RWPE1 (cell line): ENCODE data around the gene SLC6A3.

Experiments
- CTCF ChIA-PET: fragments of 350-600 bp; sonication (Branson Sonifier 250); formaldehyde crosslinking; extraction: SDS; loops from one replicate; lab custom pipeline; 2021; lab: Yijun Ruan, JAX
- POLR2A ChIA-PET: fragments of 400-600 bp; formaldehyde crosslinking; extraction: SDS; loops from one replicate; lab custom pipeline; 2020; ENCODE audit warnings: antibody characterized with exemption; ENCODE audit not compliant: low non-redundant PET; lab: Yijun Ruan, JAX
- DNase-seq: peaks from one replicate; pipeline ENCODE4 v3.0.0; 2012; ENCODE audit warnings: low spot score
- H3K27ac ChIP-seq: fragments of 450-650 bp; 2 replicates; pipeline ENCODE4 v1.5.1; 2017
- TF ChIP-seq, protein P1 (sequence below): fragments of 450-650 bp; conservative IDR thresholded peaks from 2 replicates; pipeline ENCODE4 v1.5.1; 2017; ENCODE audit warnings: low read depth, mild to moderate bottlenecking

The SLC6A3 gene

DNA sequence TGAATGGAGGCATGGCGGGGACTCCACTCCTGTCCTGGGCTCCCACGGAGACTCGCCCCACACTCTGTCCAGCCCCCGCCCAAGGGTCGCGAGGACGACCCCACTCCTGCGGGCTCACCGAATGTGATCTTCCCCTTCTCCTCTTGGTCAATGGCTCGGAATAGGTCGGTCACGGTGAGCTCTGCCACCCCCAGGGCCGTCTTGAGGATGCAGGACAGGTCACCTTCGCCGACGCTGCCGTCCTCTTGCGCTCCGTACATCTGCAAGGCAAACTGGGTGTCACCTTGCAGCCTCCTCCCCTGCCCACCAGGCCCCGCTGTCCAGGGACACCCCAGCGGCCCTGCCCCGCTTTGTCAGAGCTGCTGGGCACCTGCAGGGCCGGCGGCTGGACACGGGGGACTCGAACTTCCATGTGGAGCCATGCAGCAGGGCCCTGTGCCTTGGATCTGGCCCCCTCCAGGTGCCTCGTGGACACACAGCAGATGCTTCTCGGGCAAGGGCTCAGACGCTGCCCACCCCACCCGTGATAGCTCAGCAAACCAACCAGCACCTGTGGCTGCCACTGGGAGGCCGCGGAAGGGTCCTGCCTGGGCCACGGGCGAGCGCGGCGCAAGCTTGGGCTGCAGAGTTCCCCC lies 21.5 kb upstream of the SLC6A3 start:
- no peak for DNase-seq
- 0 out of 2 replicates have a peak overlapping the region, but pooled peaks have one; percentile 3 for H3K27ac ChIP-seq
- TF ChIP-seq, protein P1, sequence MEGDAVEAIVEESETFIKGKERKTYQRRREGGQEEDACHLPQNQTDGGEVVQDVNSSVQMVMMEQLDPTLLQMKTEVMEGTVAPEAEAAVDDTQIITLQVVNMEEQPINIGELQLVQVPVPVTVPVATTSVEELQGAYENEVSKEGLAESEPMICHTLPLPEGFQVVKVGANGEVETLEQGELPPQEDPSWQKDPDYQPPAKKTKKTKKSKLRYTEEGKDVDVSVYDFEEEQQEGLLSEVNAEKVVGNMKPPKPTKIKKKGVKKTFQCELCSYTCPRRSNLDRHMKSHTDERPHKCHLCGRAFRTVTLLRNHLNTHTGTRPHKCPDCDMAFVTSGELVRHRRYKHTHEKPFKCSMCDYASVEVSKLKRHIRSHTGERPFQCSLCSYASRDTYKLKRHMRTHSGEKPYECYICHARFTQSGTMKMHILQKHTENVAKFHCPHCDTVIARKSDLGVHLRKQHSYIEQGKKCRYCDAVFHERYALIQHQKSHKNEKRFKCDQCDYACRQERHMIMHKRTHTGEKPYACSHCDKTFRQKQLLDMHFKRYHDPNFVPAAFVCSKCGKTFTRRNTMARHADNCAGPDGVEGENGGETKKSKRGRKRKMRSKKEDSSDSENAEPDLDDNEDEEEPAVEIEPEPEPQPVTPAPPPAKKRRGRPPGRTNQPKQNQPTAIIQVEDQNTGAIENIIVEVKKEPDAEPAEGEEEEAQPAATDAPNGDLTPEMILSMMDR, result no peak
- ChIA-PET CTCF (no interaction called here), POLR2A (no interaction called here)

DNA sequence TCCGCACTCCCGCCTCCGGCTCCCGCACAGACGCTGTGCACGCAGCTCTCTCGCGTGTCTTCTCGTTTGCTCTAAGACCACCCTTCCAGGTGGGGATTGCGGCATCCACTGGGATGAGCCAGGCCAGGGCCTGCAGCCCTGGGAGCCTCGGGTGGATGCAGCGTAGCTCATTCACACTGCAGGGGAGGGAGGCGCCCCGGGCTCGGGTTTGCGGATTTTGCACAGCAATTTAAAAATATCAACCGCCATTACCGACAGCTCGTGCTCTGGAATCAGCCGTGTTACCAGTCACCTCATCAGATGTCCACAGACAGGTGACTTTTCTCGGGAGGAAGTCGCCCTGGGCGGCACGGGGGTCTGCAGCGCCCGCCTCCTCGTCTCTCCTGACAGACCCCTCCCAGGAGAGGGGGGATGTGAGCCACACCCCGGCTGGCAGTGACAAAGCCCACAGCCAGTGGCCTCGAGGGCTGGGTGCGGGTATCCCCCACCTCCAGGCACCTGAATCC lies 20.8 kb upstream of the SLC6A3 start:
- CTCF ChIA-PET, result no interaction called here
- POLR2A ChIA-PET, result no interaction called here
- TF ChIP-seq, protein P1, result no peak
- 0 out of 2 replicates have a peak overlapping the region, but pooled peaks have one; percentile 3 for H3K27ac ChIP-seq
- no peak for DNase-seq

DNA sequence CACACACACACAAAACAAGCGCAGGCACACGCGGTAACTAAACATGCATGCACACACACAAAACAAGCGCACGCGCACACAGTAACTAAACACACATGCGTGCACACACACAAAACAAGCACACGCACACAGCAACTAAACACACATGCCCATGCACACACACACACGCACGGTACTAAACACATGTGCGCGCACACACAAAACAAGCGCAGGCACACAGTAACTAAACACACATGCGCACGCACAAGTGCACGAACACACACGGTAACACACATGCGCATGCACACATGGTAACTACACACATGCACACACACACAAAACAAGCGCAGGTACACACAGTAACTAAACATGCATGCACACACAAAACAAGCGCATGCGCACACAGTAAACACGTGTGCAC lies 19.9 kb upstream of the SLC6A3 start:
- DNase-seq, result no peak
- H3K27ac ChIP-seq, result no peak overlapping the region
- ChIA-PET POLR2A (no interaction called here), CTCF (no interaction called here)
- TF ChIP-seq, protein P1, result no peak

- peak overlapping the region; percentile 7; the same call in 1 of the 2 replicates for H3K27ac ChIP-seq
- ChIA-PET CTCF (no interaction called here), POLR2A (no interaction called here)
- TF ChIP-seq, protein P1, result no peak
- no peak for DNase-seq
Measured at GRCh38 chr5:1464511-1464910, 19.3 kb upstream of the SLC6A3 start.

DNA sequence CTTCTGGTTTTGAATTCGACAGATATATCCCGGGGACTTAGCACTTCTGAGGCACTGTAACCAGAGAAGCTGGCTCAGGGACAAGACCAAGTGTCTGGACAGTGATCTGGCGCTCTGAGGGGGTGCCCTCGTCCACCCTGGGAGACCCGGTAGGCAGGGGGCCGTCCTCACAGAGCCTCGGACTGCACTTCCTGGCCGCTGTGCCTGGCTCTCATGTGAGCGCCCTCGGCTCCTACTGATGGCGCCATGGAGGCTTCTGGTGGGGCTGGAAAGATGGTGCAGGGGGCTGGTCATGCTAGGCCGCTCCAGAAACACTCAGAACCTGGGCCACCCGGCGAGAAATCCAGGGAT lies 18.8 kb upstream of the SLC6A3 start:
- ChIA-PET CTCF (no interaction called here), POLR2A (no interaction called here)
- no peak for DNase-seq
- peak overlapping the region; percentile 7; the same call in 1 of the 2 replicates for H3K27ac ChIP-seq
- TF ChIP-seq, protein P1, result no peak

DNA sequence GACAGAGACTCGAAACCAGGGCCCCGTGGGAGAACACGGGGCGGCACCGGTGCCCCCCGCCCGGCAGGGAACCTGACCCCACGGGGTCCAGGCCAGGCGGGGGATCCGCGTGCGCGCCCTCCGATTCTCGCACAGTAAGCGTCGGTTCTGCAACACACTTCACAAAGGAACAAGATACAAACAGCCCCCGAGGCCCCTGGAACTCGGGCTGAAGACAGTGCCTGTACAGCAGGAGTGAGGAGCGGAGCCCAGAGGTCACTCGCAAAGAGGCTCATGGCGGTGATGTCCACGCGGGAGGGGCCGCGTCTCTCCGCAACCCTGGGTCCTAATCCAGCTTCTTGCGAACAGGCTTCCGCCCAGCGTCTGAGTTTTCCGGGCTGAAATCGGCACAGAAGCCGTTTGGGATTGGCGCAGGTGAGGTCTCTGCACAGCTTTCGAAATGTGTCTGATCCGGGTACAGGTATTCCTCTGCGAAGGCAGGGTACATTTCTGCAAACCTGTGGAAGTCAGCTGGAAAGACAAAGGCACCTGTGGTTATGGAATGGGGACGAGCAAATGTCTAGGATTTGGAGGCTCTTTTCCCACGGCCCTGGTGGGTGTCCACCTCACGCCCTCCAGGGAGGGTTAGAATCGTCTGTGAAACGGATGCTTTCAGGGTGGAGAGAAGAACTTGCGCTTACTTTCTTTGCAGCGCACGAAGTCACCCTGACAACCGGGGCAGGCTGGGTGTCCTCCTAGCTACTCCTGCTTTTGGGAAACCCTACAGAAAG lies 18.3 kb upstream of the SLC6A3 start:
- DNase-seq, result no peak
- H3K27ac ChIP-seq, result no peak overlapping the region
- POLR2A ChIA-PET, result no interaction called here
- TF ChIP-seq, protein P1, result no peak
- CTCF ChIA-PET, result no interaction called here
